ENCODE data around the gene GAS5. TPM values are rescaled to one million over a fixed set of nuclear protein-coding genes. Genes with fewer than 3 reads are reported as not detected.
"Not testable (repeated sequence)": the region's sequence is repeated elsewhere in the genome, so short reads cannot be mapped to it uniquely, and the experiment has no call there.

The GAS5 gene
- total RNA-seq, 1 donor: 745 TPM

- H3K27me3 ChIP-seq (ENCODE audit: insufficient read depth, low read length): no peaks in the 10 kb centered on the region
- no peak overlapping the region for H3K4me3 ChIP-seq (ENCODE audit: low read length)
- H3K9me3 ChIP-seq (ENCODE audit: low read depth, low read length): no peaks in the 10 kb centered on the region
- peaks cover 12% of the 10 kb centered on the region for H3K4me1 ChIP-seq (ENCODE audit: insufficient read depth, low read length)
Measured at GRCh38 chr1:173884701-173885100, 16.9 kb upstream of the GAS5 start.

- H3K4me3 ChIP-seq (ENCODE audit: low read length): not testable (repeated sequence)
Measured at GRCh38 chr1:173881117-173881516, 13.3 kb upstream of the GAS5 start.

DNA sequence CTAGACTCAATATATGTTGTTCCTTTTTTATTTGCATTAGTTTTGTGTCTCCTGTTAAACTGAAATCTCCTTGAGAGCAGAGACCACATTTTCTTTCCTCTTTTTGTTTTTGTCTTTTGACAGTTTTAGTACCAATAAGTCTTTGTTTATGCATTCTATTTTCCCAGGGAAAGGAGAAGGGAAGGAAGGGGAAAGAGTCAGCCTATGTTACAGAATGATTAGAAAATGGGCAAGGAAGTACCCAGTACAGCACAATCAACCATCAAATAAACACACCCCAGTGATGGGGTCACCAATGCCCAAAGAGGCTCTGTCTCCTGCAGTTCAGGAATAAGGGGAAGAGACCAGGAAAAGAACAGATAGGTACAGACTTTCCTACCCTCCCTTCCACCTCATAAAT is 10.5 kb upstream of the GAS5 start:
- Histone ChIP-seq H3K4me3 (ENCODE audit: low read length) (no peak overlapping the region), H3K27me3 (ENCODE audit: insufficient read depth, low read length) (no peaks in the 10 kb centered on the region), H3K4me1 (ENCODE audit: insufficient read depth, low read length) (no peaks in the 10 kb centered on the region), H3K9me3 (ENCODE audit: low read depth, low read length) (no peaks in the 10 kb centered on the region)

More at GRCh38 chr1:173881117-173881516, 13.3 kb upstream of the GAS5 start:
- H3K9me3 ChIP-seq (ENCODE audit: low read depth, low read length); H3K4me1 ChIP-seq (ENCODE audit: insufficient read depth, low read length); H3K27me3 ChIP-seq (ENCODE audit: insufficient read depth, low read length): not testable (repeated sequence)

DNA sequence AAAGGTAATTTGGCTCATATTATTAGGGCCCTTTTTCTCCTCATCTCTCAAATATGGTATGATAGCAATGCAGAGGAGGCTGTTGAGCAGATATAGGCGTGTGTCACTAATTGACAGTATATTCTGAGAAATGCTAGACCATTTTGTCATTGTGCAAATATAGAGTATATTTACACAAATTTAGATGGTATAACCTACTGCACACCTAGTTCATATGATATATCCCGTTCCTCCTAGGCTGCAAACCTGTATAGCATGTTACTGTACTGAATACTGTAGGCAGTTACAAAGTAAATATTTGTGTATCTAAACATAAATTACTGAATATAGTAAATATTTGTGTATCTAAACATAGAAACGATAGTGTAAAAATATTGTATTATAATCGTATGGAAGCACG is 8.9 kb upstream of the GAS5 start:
- Histone ChIP-seq H3K4me1 (ENCODE audit: insufficient read depth, low read length) (peaks cover 4% of the 10 kb centered on the region), H3K27me3 (ENCODE audit: insufficient read depth, low read length) (no peaks in the 10 kb centered on the region), H3K4me3 (ENCODE audit: low read length) (no peak overlapping the region), H3K9me3 (ENCODE audit: low read depth, low read length) (no peaks in the 10 kb centered on the region)

GRCh38 chr1:173871500-173871899 is 3.7 kb upstream of the GAS5 start:
- Histone ChIP-seq H3K4me3 (ENCODE audit: low read length) (no peak overlapping the region), H3K4me1 (ENCODE audit: insufficient read depth, low read length) (peaks cover 38% of the 10 kb centered on the region), H3K27me3 (ENCODE audit: insufficient read depth, low read length) (no peaks in the 10 kb centered on the region), H3K9me3 (ENCODE audit: low read depth, low read length) (no peaks in the 10 kb centered on the region)

- no peaks in the 10 kb centered on the region for H3K27me3 ChIP-seq (ENCODE audit: insufficient read depth, low read length)
- H3K4me3 ChIP-seq (ENCODE audit: low read length): no peak overlapping the region
- peaks cover 42% of the 10 kb centered on the region for H3K4me1 ChIP-seq (ENCODE audit: insufficient read depth, low read length)
- no peaks in the 10 kb centered on the region for H3K9me3 ChIP-seq (ENCODE audit: low read depth, low read length)
Measured at GRCh38 chr1:173871091-173871490, 3.3 kb upstream of the GAS5 start.

DNA sequence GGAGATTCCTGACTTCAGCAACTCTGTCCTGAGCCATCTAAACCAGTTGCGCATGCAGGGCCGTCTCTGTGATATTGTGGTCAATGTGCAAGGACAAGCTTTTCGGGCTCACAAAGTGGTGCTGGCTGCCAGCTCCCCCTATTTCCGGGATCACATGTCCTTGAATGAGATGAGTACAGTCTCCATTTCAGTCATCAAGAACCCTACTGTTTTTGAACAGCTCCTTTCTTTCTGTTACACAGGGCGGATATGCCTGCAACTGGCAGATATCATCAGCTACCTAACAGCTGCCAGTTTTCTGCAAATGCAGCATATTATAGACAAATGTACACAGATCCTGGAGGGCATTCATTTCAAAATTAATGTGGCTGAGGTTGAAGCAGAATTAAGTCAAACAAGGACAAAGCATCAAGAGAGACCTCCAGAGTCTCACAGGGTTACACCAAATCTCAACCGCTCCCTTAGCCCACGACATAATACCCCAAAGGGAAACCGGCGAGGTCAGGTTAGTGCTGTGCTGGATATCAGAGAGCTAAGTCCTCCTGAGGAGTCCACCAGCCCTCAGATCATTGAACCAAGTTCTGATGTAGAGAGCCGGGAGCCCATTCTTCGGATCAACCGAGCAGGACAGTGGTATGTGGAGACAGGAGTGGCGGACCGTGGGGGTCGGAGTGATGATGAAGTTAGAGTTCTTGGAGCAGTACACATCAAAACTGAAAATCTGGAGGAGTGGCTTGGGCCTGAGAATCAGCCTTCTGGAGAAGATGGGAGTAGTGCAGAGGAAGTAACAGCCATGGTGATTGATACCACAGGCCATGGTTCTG is 2.7 kb upstream of the GAS5 start:
- Histone ChIP-seq H3K27me3 (ENCODE audit: insufficient read depth, low read length) (no peaks in the 10 kb centered on the region), H3K9me3 (ENCODE audit: low read depth, low read length) (no peaks in the 10 kb centered on the region), H3K4me1 (ENCODE audit: insufficient read depth, low read length) (peaks cover 48% of the 10 kb centered on the region), H3K4me3 (ENCODE audit: low read length) (no peak overlapping the region)

GRCh38 chr1:173869021-173869359 is 1.2 kb upstream of the GAS5 start:
- Histone ChIP-seq H3K27me3 (ENCODE audit: insufficient read depth, low read length) (no peaks in the 10 kb centered on the region), H3K4me1 (ENCODE audit: insufficient read depth, low read length) (peaks cover 56% of the 10 kb centered on the region), H3K9me3 (ENCODE audit: low read depth, low read length) (no peaks in the 10 kb centered on the region), H3K4me3 (ENCODE audit: low read length) (peak overlapping the region; percentile 78)

GRCh38 chr1:173868266-173869020 is 654 bp upstream of the GAS5 start, which contains the start of gene ZBTB37:
Gene ZBTB37, plus strand, starts transcription at chr1:173868380. Its CDS starts 1,846 bp downstream, at chr1:173870226.
- Histone ChIP-seq H3K27me3 (ENCODE audit: insufficient read depth, low read length) (no peaks in the 10 kb centered on the region), H3K9me3 (ENCODE audit: low read depth, low read length) (no peaks in the 10 kb centered on the region), H3K4me3 (ENCODE audit: low read length) (peak within 1 kb of the TSS; percentile 78), H3K4me1 (ENCODE audit: insufficient read depth, low read length) (peaks cover 56% of the 10 kb centered on the region)

GRCh38 chr1:173867141-173867752 is 542 bp downstream of the GAS5 start:
- H3K9me3 ChIP-seq (ENCODE audit: low read depth, low read length): no peaks in the 10 kb centered on the region
- no peaks in the 10 kb centered on the region for H3K27me3 ChIP-seq (ENCODE audit: insufficient read depth, low read length)
- H3K4me1 ChIP-seq (ENCODE audit: insufficient read depth, low read length): peaks cover 55% of the 10 kb centered on the region
- peak overlapping the region; percentile 78 for H3K4me3 ChIP-seq (ENCODE audit: low read length)

DNA sequence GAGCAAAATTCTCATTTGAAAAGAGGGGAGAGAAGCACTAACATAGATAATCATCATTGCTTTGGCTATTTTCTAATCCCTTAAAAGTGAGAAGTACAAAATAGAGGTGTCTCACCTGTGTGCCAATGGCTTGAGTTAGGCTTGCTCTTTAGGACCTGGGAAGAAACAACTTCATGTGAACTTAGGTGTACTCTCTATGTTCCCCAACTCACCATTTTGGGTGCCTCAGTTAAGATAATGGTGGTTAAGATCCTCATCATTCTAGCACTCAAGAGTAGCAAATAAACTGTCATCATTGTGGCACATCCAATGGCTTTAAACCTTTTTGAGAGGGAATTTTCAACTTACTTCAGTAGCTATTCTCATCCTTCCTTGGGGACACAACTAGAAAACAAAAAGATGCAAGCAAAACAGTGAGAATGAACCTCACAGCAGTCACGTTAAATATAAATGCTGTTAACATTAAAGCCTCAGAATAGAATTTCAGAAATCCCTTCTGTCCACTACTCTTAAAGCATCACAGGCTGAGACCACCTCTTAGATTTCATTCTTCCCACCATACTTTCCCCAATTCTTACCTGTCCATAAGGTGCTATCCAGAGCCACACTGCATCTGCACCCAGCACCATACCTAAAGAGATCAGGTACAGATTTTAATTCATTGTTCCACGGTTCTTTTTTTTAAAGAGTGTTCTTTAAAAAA is 1.2 kb downstream of the GAS5 start:
- Histone ChIP-seq H3K9me3 (ENCODE audit: low read depth, low read length) (no peaks in the 10 kb centered on the region), H3K4me1 (ENCODE audit: insufficient read depth, low read length) (peaks cover 52% of the 10 kb centered on the region), H3K27me3 (ENCODE audit: insufficient read depth, low read length) (no peaks in the 10 kb centered on the region), H3K4me3 (ENCODE audit: low read length) (peak overlapping the region; percentile 78)

DNA sequence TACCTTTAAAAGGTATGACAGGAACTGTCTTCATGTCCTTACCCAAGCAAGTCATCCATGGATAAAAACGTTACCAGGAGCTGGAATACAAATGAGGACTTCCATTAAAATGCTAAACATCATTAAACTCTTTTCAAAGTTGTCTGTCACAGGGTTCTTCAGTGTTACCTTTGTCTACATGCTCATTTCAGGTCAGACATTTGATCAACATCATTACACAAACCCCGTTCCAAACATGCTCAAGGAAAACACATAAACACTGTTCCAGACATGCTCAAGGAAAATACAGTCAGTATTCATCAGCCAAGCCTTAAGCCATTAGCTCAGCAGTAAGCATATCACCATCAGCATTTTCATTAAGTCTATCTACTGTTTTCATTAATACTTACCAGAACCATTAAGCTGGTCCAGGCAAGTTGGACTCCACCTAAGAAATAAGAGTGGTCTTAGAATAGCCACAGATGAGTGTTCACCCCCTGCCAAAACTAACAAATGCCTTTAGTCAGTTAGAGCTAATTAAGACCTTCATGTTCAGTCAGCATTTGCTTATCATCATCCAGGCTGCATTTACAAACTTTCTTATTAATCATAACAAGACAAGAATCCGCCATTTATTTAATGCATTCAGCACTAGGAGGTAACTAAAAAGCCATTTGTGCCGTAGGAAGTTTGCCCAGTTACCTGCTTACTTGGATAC is 2.2 kb downstream of the GAS5 start:
- peaks cover 42% of the 10 kb centered on the region for H3K4me1 ChIP-seq (ENCODE audit: insufficient read depth, low read length)
- no peaks in the 10 kb centered on the region for H3K9me3 ChIP-seq (ENCODE audit: low read depth, low read length)
- no peak overlapping the region for H3K4me3 ChIP-seq (ENCODE audit: low read length)
- H3K27me3 ChIP-seq (ENCODE audit: insufficient read depth, low read length): no peaks in the 10 kb centered on the region

GRCh38 chr1:173864179-173864867 is 3.5 kb downstream of the GAS5 start:
- H3K4me1 ChIP-seq (ENCODE audit: insufficient read depth, low read length): peaks cover 34% of the 10 kb centered on the region
- H3K4me3 ChIP-seq (ENCODE audit: low read length): no peak overlapping the region
- no peaks in the 10 kb centered on the region for H3K27me3 ChIP-seq (ENCODE audit: insufficient read depth, low read length)
- H3K9me3 ChIP-seq (ENCODE audit: low read depth, low read length): no peaks in the 10 kb centered on the region
